Stimulated activated CD8-positive, alpha-beta memory T cell treated with anti-CD3 and anti-CD28 coated beads, Interleukin-2, amount 100 ng/mL, for 1 hour (primary cell): ENCODE data around the gene ARID5B.

Source experiments
- DNase-seq, 2 donors: peaks; one replicate each; pipeline ENCODE4 v3.0.0-alpha.2; 2020; ENCODE audit warnings: low read depth in 2 of 2

The ARID5B gene

GRCh38 chr10:62036186-62037081 lies 134.9 kb downstream of the ARID5B start:
- no peak for DNase-seq

GRCh38 chr10:62037166-62037831 lies 135.8 kb downstream of the ARID5B start:
- DNase-seq: no peak

- DNase-seq: no peak
Measured at GRCh38 chr10:62037890-62038608, 136.6 kb downstream of the ARID5B start.

- DNase-seq: peak; percentile 56 to 62
Measured at GRCh38 chr10:62038609-62039190, 137.2 kb downstream of the ARID5B start.

- DNase-seq: no peak
Measured at GRCh38 chr10:62039954-62040353, 138.5 kb downstream of the ARID5B start.

GRCh38 chr10:62040881-62041280 lies 139.4 kb downstream of the ARID5B start:
- DNase-seq: no peak

- no peak for DNase-seq
Measured at GRCh38 chr10:62043421-62044021, 142.0 kb downstream of the ARID5B start.

GRCh38 chr10:62044566-62044965 lies 143.1 kb downstream of the ARID5B start:
- DNase-seq: no peak

- DNase-seq: no peak
Measured at GRCh38 chr10:62045765-62046521, 144.4 kb downstream of the ARID5B start.

- no peak for DNase-seq
Measured at GRCh38 chr10:62046522-62047227, 145.2 kb downstream of the ARID5B start.

GRCh38 chr10:62047228-62047892 lies 145.9 kb downstream of the ARID5B start:
- no peak for DNase-seq

- DNase-seq: no peak
Measured at GRCh38 chr10:62047960-62048383, 146.5 kb downstream of the ARID5B start.

GRCh38 chr10:62048470-62048869 lies 147.0 kb downstream of the ARID5B start:
- no peak for DNase-seq

- peak in 1 of 2 donors; percentile 41 for DNase-seq
Measured at GRCh38 chr10:62048919-62049623, 147.6 kb downstream of the ARID5B start.

GRCh38 chr10:62049624-62050345 lies 148.3 kb downstream of the ARID5B start:
- DNase-seq: no peak

GRCh38 chr10:62050346-62050892 lies 148.9 kb downstream of the ARID5B start:
- DNase-seq: no peak

- peak in 1 of 2 donors; percentile 40 for DNase-seq
Measured at GRCh38 chr10:62050893-62051433, 149.5 kb downstream of the ARID5B start.

- DNase-seq: no peak
Measured at GRCh38 chr10:62052276-62052675, 150.8 kb downstream of the ARID5B start.
